A549 (cell line): Measurements from ENCODE around the gene KIAA1755. TPM values are rescaled to one million over a fixed set of nuclear protein-coding genes. Genes with fewer than 3 reads are reported as not detected.
A peak's percentile ranks its signal among the peaks of the same experiment; 100 is the strongest.

ENCODE experiments used
- ATAC-seq, 2 experiments: fragments of 200-7000 bp in 1 of 2; fragments of >200 bp in 1 of 2; cut with Nextera tagmentation in 1 of 2; cut with Tn5 transposase in 1 of 2; 3 replicates each; pipeline versions ENCODE4 v1.8.0 to v1.9.1; 2018 to 2020; ENCODE audit warnings: mild to moderate bottlenecking in 1 of 2, moderate library complexity in 1 of 2
- CTCF ChIA-PET: fragments of 300-600 bp; sonication (Branson Sonifier 250); formaldehyde crosslinking; extraction: SDS; loops from one replicate; lab custom pipeline; 2021; ENCODE audit warnings: antibody characterized with exemption, inconsistent platforms; lab: Yijun Ruan, JAX
- POLR2A ChIA-PET: fragments of 350-600 bp; formaldehyde crosslinking; extraction: SDS; loops from one replicate; lab custom pipeline; 2021; ENCODE audit warnings: antibody characterized with exemption, inconsistent platforms; lab: Yijun Ruan, JAX
- DNase-seq, 2 experiments: peaks; one replicate each; pipeline versions ENCODE4 v3.0.0 to v3.0.0-alpha.2; 2011 to 2016; ENCODE audit warnings: low read depth in 1 of 2, low spot score in 1 of 2
- FAIRE-seq: peaks from 2 replicates; lab custom pipeline; 2011; peaks lifted over from hg19 to GRCh38; lab: Jason Lieb, UNC
- H3K27ac ChIP-seq, 2 experiments: fragments of >200 bp; sonication (Bioruptor Twin); formaldehyde crosslinking; 3 replicates each; pipeline ENCODE4 v1.5.1; 2016 to 2017
- H3K4me1 ChIP-seq: fragments of >200 bp; sonication (Bioruptor Twin); formaldehyde crosslinking; 3 replicates; pipeline ENCODE4 v1.6.1; 2016
- H3K4me2 ChIP-seq: fragments of >200 bp; sonication (Bioruptor Twin); formaldehyde crosslinking; 3 replicates; pipeline ENCODE4 v1.6.1; 2016
- H3K4me3 ChIP-seq: fragments of >200 bp; sonication (Bioruptor Twin); formaldehyde crosslinking; 3 replicates; pipeline ENCODE4 v1.5.1; 2016
- H3K9me3 ChIP-seq: fragments of >200 bp; sonication (Bioruptor Twin); formaldehyde crosslinking; 3 replicates; pipeline ENCODE4 v1.6.1; 2016
- BCL3 ChIP-seq: fragments of >200 bp; sonication (Bioruptor Twin); formaldehyde crosslinking; IDR thresholded peaks from 3 replicates; pipeline ENCODE4 v1.6.1; 2016
- CHD4 ChIP-seq: fragments of 200-600 bp; sonication (generic); IDR thresholded peaks from 2 replicates; pipeline ENCODE4 v1.6.1; 2016; ENCODE audit warnings: antibody characterized with exemption, mild to moderate bottlenecking, borderline replicate concordance
- CTCF ChIP-seq: fragments of >200 bp; sonication (Bioruptor Twin); formaldehyde crosslinking; IDR thresholded peaks from 3 replicates; pipeline ENCODE4 v1.5.1; 2016
- E2F6 ChIP-seq: IDR thresholded peaks from 2 replicates; pipeline ENCODE4 v1.6.1; 2012; ENCODE audit warnings: low read depth, borderline replicate concordance
- EHF ChIP-seq: fragments of 250-450 bp; sonication (Bioruptor Pico); IDR thresholded peaks from 2 replicates; pipeline ENCODE4 v1.5.0; 2020; ENCODE audit warnings: mild to moderate bottlenecking
- FOSL2 ChIP-seq, 2 experiments: fragments of 450-650 bp in 1 of 2; fragments of >200 bp in 1 of 2; sonication (Bioruptor Twin) in 1 of 2; formaldehyde crosslinking; IDR thresholded peaks; 2 replicates each; pipeline versions ENCODE4 v1.5.0 to v1.6.1; 2016 to 2020; ENCODE audit warnings: mild to moderate bottlenecking in 1 of 2, moderate library complexity in 1 of 2
- GATA3 ChIP-seq: IDR thresholded peaks from 2 replicates; pipeline ENCODE4 v1.6.1; 2012; ENCODE audit warnings: borderline replicate concordance
- HEYL ChIP-seq: fragments of 250-450 bp; sonication (Bioruptor Pico); IDR thresholded peaks from 2 replicates; pipeline ENCODE4 v1.8.0; 2021; ENCODE audit warnings: mild to moderate bottlenecking, moderate library complexity
- HOXB13 ChIP-seq: fragments of 250-450 bp; sonication (Bioruptor Pico); IDR thresholded peaks from 2 replicates; pipeline ENCODE4 v1.5.0; 2020; ENCODE audit warnings: low read depth, mild to moderate bottlenecking, moderate library complexity
- MAFK ChIP-seq: fragments of 450-650 bp; IDR thresholded peaks from 2 replicates; pipeline ENCODE4 v1.6.1; 2014; ENCODE audit not compliant: partially characterized antibody
- MAX ChIP-seq: IDR thresholded peaks from 2 replicates; pipeline ENCODE4 v1.6.1; 2012
- NPAS2 ChIP-seq: fragments of 250-450 bp; sonication (Bioruptor Pico); IDR thresholded peaks from 2 replicates; pipeline ENCODE4 v1.8.0; 2022; ENCODE audit warnings: mild to moderate bottlenecking, moderate library complexity, borderline replicate concordance
- RCOR1 ChIP-seq: fragments of 150-350 bp; IDR thresholded peaks from 2 replicates; pipeline ENCODE4 v1.6.1; 2014; ENCODE audit warnings: antibody characterized with exemption, low read length, low read depth
- RFX5 ChIP-seq: fragments of 450-650 bp; IDR thresholded peaks from 2 replicates; pipeline ENCODE4 v1.7.1; 2014; ENCODE audit warnings: antibody characterized with exemption, mild to moderate bottlenecking, moderate library complexity
- SREBF2 ChIP-seq: fragments of 450-650 bp; IDR thresholded peaks from 2 replicates; pipeline ENCODE4 v1.6.1; 2014; ENCODE audit warnings: mild to moderate bottlenecking, moderate library complexity
- TFCP2L1 ChIP-seq: fragments of 250-450 bp; sonication (Bioruptor Pico); IDR thresholded peaks from 2 replicates; pipeline ENCODE4 v1.5.0; 2021; ENCODE audit warnings: mild to moderate bottlenecking
- ZFP36 ChIP-seq: fragments of 450-650 bp; IDR thresholded peaks from 2 replicates; pipeline ENCODE4 v1.6.1; 2014; ENCODE audit warnings: borderline replicate concordance; ENCODE audit not compliant: partially characterized antibody
- ZNF302 ChIP-seq: fragments of 250-450 bp; sonication (Bioruptor Pico); IDR thresholded peaks from 2 replicates; pipeline ENCODE4 v1.9.0; 2021; ENCODE audit warnings: inconsistent platforms, mild to moderate bottlenecking, moderate library complexity
- WGBS: methylation state at CpG from one replicate; pipeline ENCODE4 v1.1.6; 2017; ENCODE audit errors: missing lambda C conversion rate; 5-methylcytosine and 5-hydroxymethylcytosine counted together
- polyA plus RNA-seq, 4 experiments: library from polyadenylated mRNA; depleted of rRNA in 3 of 4; stranded (reverse); fragments of >200 nt; fragmentation: RNase III in 1 of 4; extraction: RNeasy Plus Mini Kit Qiagen cat#74134 plus additional on column Dnase treatment in 1 of 4; gene quantifications; 2 replicates in 3 of 4; 3 replicates in 1 of 4; pipeline ENCODE4 v1.2.3, GENCODE V29; 2011 to 2017
- TF ChIP-seq, protein P1 (sequence below): fragments of 250-450 bp; sonication (Bioruptor Pico); IDR thresholded peaks from 2 replicates; pipeline ENCODE4 v1.5.0; 2020; ENCODE audit warnings: low read depth, mild to moderate bottlenecking, moderate library complexity

KIAA1755 gene
- polyA plus RNA-seq, 2 of the 4 experiments (the other 2 are of a cell fraction), result 0.04 to 0.21 TPM

DNA sequence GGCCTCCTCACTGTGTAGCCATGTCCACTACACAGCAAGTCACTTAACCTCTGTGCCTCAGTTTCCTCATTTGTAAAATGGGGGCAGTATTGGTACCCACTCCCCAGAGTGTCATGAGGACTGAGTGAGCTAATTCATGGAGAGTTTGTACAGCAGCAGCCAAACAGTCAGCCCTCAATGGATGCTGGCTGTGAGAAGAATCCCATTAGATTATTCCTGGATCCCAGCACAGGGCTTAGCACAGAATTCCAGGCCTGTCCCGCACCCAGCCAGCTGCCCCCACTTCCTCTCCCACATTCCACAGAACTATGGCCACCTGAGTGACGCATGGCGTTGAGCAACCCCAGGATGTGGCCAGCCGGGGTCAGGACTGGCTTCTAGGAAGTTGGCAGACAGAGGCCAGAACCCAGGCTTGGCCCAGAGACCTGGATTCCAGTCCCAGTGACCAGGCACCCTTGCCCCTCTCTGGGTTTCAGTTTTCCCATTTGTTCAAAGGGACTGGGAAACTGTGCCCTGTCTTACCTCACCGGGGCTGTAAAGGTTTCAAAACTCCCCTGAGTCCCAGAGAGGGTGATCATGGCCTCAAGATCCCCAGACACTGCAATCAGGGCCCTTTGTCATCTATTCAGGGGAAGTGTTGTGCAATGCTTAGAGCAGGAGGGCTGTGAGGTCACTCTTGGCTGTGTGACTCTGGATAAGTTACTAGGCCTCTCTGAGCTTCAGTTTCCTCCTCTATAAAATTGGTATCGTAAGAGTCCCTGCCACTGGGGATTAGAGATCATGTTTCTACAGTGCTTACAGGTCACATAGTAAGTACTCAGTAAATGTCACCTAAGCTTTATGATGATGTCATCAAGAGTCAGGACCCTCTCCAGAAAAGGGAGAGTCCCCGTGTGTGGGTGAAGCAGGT is 92.4 kb downstream of the KIAA1755 start (continued):
- TF ChIP-seq E2F6 (no peak), RCOR1 (0 out of 2 replicates have a peak, but pooled peaks have one; percentile 3), NPAS2 (CRISPR knock-in tag) (no peak), EHF (CRISPR knock-in tag) (peak; percentile 58), FOSL2 (IDR thresholded peaks at IDR 0.05) (peak; percentile 55), FOSL2 (CRISPR knock-in tag; IDR thresholded peaks at IDR 0.05) (peak; percentile 87), BCL3 (0 out of 3 replicates have a peak, but pooled peaks have one; percentile 38), ZFP36 (peak; percentile 94), HOXB13 (CRISPR knock-in tag) (peak; percentile 87), MAX (peak; percentile 58; the same call in 1 of the 2 replicates)
- TF ChIP-seq, protein P1, sequence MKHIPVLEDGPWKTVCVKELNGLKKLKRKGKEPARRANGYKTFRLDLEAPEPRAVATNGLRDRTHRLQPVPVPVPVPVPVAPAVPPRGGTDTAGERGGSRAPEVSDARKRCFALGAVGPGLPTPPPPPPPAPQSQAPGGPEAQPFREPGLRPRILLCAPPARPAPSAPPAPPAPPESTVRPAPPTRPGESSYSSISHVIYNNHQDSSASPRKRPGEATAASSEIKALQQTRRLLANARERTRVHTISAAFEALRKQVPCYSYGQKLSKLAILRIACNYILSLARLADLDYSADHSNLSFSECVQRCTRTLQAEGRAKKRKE (CRISPR knock-in tag), result 0 out of 2 replicates have a peak, but pooled peaks have one; percentile 29

- no peaks in the 10 kb centered on the region for H3K9me3 ChIP-seq
- no peak overlapping the region for H3K4me3 ChIP-seq
- DNase-seq (no peak), FAIRE-seq (no peak), ATAC-seq (no peak)
- peaks cover 89% of the 10 kb centered on the region for H3K4me1 ChIP-seq
- peak overlapping the region; percentile 91 to 93 for H3K27ac ChIP-seq
- TF ChIP-seq TFCP2L1 (CRISPR knock-in tag) (0 out of 2 replicates have a peak, but pooled peaks have one; percentile 7), ZNF302 (CRISPR knock-in tag) (no peak)
- 85% methylated on average over 8 of the region's 8 CpGs for WGBS
- CTCF ChIA-PET, result interaction anchor here (0.6 to 32.6 kb wide), 18 partner anchors 10 to 603 kb away, joined by 3 to 818 read pairs (median 4); no protein-coding TSS in a partner anchor
- POLR2A ChIA-PET, result interaction anchor here (0.9 to 2.3 kb wide), 2 partner anchors 7 to 50 kb away, joined by 3 to 8 read pairs; no protein-coding TSS in a partner anchor
- peak overlapping the region; percentile 62 for H3K4me2 ChIP-seq
Observed at GRCh38 chr20:38167328-38167850, 93.1 kb downstream of the KIAA1755 start.

DNA sequence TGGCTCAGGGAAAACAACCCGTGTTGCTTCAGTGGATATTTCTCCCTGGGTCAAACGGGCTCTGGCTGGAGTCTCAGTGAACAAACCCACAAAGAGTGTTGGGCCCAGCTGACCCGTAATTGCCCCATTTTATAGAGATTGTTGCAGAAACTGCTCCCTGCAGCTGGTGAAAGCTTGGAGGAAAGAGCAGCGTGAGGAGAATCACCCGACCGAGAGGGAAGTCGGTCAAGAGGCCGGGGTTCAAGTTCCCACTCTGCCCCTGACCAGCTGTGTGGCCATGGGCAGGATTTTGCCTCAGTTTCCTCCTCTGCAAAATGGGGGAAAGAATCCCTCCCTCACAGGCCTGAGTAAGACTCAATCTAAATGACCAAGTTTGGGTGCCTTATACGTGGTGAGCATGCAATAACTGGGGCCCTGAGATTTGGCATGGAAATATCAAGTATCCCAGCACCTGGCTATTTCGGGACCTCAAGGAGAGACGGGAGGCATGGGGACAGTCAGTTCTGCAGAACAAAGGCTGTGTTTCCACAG is 93.8 kb downstream of the KIAA1755 start:
- ChIA-PET POLR2A (interaction anchor here (0.6 kb wide), 1 partner anchor 30 kb away, joined by 4 read pairs; no protein-coding TSS in a partner anchor), CTCF (interaction anchor here (0.8 to 32.6 kb wide), 22 partner anchors 10 to 603 kb away, joined by 3 to 818 read pairs (median 4); no protein-coding TSS in a partner anchor)
- no peak for ATAC-seq
- Histone ChIP-seq H3K4me2 (no peak overlapping the region), H3K4me3 (no peak overlapping the region), H3K27ac (peak overlapping the region; percentile 91 to 93), H3K4me1 (peaks cover 89% of the 10 kb centered on the region), H3K9me3 (no peaks in the 10 kb centered on the region)
- TF ChIP-seq CTCF, result no peak
- no peak for TF ChIP-seq FOSL2 (IDR thresholded peaks at IDR 0.05)
- TF ChIP-seq FOSL2 (CRISPR knock-in tag; IDR thresholded peaks at IDR 0.05), result no peak
- no peak for TF ChIP-seq CHD4
- no peak for TF ChIP-seq MAFK
- no peak for TF ChIP-seq GATA3
- no peak for TF ChIP-seq HEYL (CRISPR knock-in tag)
- TF ChIP-seq EHF (CRISPR knock-in tag), result no peak
- TF ChIP-seq HOXB13 (CRISPR knock-in tag), result no peak
- TF ChIP-seq TFCP2L1 (CRISPR knock-in tag), result no peak
- no peak for TF ChIP-seq RFX5
- TF ChIP-seq SREBF2, result no peak
- TF ChIP-seq ZFP36, result no peak
- no peak for TF ChIP-seq NPAS2 (CRISPR knock-in tag)
- 92% methylated on average over 11 of the region's 11 CpGs for WGBS
- no peak for FAIRE-seq
- no peak for DNase-seq
